Measurements from ENCODE around the gene NUDT7.

The NUDT7 gene

DNA sequence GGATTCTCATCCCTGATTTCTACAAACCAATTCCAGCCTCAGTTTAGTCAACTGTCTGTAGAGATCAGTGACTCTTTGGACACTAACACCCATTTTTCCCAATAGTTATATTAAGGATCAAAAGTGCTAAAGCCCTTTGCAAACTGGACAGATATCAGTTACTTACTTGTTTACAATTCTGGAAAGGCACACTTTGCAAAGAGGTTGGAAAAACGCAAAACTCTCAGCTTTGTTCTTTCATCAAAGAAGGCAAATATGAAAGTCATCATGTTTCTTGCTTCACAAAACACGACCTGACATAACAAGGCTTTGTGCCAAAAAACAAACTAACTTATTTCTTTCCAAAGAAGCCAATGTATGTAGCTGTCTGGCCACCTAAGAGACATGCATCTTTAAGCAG lies 39.9 kb downstream of the NUDT7 start:
- in situ Hi-C loops (cut with MboI; ENCODE audit: low sequenced_read_pairs, unreplicated experiment): no loop called here
- no peak for DNase-seq (ENCODE audit: low spot score)
- no peak for TF ChIP-seq CTCF (IDR thresholded peaks at IDR 0.05; ENCODE audit: borderline replicate concordance, control extremely low read depth, extremely low read depth, insufficient read depth, missing control alignments)

- TF ChIP-seq CTCF (IDR thresholded peaks at IDR 0.05; ENCODE audit: borderline replicate concordance, control extremely low read depth, extremely low read depth, insufficient read depth, missing control alignments): no peak
- no peak for DNase-seq (ENCODE audit: low spot score)
- in situ Hi-C loops (cut with MboI; ENCODE audit: low sequenced_read_pairs, unreplicated experiment): no loop called here
Observed at GRCh38 chr16:77763994-77764393, 41.7 kb downstream of the NUDT7 start.

DNA sequence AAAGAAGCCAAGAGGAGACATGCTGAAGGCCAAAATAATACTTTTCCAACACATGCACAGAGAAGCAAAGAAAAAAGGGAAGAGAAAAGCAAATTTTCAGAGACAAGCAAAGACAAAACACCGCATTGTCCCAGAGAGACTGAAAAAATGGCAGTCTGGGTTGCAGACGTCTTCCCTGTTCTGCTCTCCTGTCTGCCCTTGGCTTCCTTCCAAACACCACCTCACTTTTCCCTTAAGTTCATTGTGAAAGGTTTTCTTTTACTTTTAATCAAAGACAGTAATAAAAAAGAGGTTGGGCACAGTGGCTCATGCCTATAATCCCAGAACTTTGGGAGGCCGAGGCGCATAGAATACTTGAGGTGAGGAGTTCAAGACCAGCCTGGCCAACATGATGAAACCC lies 44.9 kb downstream of the NUDT7 start:
- in situ Hi-C loops (cut with MboI; ENCODE audit: low sequenced_read_pairs, unreplicated experiment): no loop called here
- TF ChIP-seq CTCF (IDR thresholded peaks at IDR 0.05; ENCODE audit: borderline replicate concordance, control extremely low read depth, extremely low read depth, insufficient read depth, missing control alignments): no peak
- DNase-seq (ENCODE audit: low spot score): no peak

GRCh38 chr16:77767826-77768225 lies 45.5 kb downstream of the NUDT7 start:
- in situ Hi-C loops (cut with MboI; ENCODE audit: low sequenced_read_pairs, unreplicated experiment): no loop called here
- no peak for DNase-seq (ENCODE audit: low spot score)
- no peak for TF ChIP-seq CTCF (IDR thresholded peaks at IDR 0.05; ENCODE audit: borderline replicate concordance, control extremely low read depth, extremely low read depth, insufficient read depth, missing control alignments)

DNA sequence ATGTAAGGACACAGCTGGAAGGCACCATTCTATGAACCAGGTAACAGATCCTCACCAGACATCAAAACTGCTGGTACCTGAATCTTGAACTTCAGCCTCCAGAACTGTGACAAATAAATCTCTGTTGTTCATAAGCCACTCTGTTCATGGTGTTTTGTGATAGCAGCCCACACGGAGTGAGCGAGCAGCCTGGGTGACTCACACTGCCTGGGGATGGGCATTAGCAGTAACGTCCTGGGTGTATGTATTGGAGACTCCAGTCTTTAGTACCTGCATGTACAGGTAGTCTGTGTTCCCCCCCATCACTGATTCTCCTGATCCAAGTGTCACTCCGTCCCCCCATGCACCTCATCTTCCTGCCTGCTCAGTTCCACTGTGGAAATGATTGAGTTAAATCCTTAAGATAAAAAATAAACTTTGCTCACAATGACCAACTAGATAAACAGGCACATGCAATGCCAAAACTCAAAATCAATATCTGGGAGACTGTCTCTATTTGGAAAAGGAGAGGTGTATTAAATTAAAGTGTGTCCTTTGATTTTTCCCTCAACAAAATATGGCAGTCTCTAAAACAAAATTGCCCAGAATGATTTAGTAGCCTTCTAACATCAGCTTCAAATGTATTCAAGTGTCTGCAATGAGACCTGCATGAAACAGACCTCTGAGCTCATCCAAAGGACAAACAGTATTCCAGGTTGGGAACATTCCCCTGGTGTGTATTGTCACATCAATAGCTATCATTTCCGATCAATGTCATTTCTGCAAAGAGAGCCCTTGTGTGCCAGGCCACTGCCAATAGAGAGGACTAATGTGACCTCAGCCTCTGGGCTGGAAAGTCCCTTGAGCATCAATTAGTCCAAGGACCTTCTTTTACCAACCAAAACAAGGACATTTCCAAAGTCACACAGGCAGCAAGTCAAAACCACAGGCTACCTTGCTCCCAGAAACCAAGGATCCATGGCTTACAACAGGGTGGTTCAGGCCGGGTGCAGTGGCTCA lies 53.9 kb downstream of the NUDT7 start:
- in situ Hi-C loops (cut with MboI; ENCODE audit: low sequenced_read_pairs, unreplicated experiment): no loop called here
- DNase-seq (ENCODE audit: low spot score): no peak
- no peak for TF ChIP-seq CTCF (IDR thresholded peaks at IDR 0.05; ENCODE audit: borderline replicate concordance, control extremely low read depth, extremely low read depth, insufficient read depth, missing control alignments)

DNA sequence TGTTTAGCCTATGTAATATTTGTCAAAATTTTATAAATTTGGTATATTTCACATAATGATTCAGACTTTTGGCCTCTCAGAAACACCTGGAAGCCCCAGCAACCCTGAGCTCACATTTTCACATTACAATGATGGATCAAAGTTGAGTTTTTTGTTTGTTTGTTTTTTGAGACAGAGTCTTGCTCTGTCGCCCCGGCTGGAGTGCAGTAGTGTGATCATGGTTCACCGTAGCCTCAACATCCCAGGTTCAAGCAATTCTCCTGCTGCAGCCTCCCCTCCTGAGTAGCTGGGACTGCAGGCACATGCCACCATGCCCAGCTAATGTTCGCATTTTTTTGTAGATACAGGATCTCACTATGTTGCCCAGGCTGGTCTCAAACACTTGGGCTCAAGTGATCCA lies 55.4 kb downstream of the NUDT7 start:
- in situ Hi-C loops (cut with MboI; ENCODE audit: low sequenced_read_pairs, unreplicated experiment): no loop called here
- no peak for DNase-seq (ENCODE audit: low spot score)
- TF ChIP-seq CTCF (IDR thresholded peaks at IDR 0.05; ENCODE audit: borderline replicate concordance, control extremely low read depth, extremely low read depth, insufficient read depth, missing control alignments): no peak

All from GM13976 (cell line).